GM12865 (cell line): Measurements from ENCODE around the gene RASL12.

Experiments used
- DNase-seq: peaks from one replicate; pipeline ENCODE4 v3.0.0; 2010; ENCODE audit warnings: low read depth
- H3K4me3 ChIP-seq: 2 replicates; pipeline ENCODE4 v1.5.1; 2011; ENCODE audit warnings: mild to moderate bottlenecking, low read depth, low read length, control low read depth
- TF ChIP-seq, protein P1 (sequence below): IDR thresholded peaks from 2 replicates; pipeline ENCODE4 v1.5.1; 2011; ENCODE audit warnings: low read length, control low read depth, low read depth, inconsistent platforms; ENCODE audit not compliant: insufficient read depth; ENCODE audit errors: missing control alignments

Gene RASL12

DNA sequence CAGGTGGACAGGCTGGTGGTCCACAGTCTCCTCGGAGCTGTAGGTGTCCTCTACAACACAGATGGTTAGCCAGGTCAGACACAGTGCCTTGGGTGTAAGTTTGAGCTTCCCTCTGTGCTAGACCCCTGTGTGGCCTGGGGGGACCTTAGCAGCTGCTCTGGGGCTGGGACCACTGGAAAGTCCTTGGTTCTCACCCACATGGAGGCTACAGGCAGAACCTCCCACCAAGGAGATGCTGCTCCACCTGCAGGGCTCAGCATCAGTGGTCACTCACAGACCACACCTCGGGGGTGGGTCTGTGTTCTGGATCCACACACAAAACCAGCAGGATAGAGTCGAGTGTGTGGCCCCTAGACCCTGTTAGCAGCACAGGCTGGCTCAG, 8.4 kb downstream of the RASL12 start:
- TF ChIP-seq, protein P1, sequence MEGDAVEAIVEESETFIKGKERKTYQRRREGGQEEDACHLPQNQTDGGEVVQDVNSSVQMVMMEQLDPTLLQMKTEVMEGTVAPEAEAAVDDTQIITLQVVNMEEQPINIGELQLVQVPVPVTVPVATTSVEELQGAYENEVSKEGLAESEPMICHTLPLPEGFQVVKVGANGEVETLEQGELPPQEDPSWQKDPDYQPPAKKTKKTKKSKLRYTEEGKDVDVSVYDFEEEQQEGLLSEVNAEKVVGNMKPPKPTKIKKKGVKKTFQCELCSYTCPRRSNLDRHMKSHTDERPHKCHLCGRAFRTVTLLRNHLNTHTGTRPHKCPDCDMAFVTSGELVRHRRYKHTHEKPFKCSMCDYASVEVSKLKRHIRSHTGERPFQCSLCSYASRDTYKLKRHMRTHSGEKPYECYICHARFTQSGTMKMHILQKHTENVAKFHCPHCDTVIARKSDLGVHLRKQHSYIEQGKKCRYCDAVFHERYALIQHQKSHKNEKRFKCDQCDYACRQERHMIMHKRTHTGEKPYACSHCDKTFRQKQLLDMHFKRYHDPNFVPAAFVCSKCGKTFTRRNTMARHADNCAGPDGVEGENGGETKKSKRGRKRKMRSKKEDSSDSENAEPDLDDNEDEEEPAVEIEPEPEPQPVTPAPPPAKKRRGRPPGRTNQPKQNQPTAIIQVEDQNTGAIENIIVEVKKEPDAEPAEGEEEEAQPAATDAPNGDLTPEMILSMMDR: no peak
- H3K4me3 ChIP-seq: no peak overlapping the region
- DNase-seq: no peak

DNA sequence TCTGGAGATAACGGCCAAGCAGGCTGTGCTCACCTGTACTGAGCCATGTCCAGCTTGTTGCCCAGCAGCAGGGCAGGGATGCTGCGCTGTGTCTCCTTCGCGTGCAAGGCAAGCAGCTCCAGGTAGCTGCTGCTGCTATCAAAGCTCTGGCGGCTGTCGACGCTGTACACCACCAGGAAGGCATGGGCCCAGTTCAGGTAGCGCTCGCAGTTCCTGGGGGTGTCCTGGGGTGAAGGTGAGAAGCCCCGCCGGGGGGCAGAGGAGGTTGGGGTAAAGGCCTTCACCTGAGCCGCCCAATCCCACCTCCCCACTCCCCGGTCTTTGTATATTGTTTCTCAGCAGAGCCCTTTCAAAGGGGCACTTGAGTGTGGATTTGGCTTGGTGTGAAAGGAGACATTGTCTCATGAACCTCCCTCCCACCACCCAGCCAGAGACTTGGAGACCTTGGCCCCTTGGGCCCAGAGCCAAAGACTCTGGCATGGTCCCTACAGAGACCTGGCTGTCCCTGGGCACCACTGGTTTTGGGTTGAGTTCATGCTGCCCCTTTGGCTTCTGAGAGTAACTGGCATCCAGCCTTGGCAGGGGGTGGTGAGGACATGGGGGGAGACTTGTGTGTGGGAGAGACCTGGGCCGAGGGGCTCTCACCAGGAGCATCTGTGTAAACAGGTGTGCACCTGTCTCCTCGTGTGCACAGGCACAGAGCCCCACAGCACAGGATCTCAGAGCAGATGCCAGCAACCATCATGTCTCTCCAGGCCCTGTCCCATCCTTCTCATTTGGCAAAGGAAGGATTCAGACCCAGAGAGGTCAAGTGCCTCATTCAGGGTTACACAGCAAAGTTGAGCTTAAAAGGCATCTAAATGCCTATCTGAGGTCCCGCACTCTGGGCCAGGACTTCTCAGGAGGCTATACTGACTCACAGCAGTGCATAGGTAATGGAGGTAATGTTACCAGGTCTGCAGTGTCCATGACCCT, 9.1 kb downstream of the RASL12 start:
- H3K4me3 ChIP-seq: no peak overlapping the region
- DNase-seq: no peak
- TF ChIP-seq, protein P1: no peak

DNA sequence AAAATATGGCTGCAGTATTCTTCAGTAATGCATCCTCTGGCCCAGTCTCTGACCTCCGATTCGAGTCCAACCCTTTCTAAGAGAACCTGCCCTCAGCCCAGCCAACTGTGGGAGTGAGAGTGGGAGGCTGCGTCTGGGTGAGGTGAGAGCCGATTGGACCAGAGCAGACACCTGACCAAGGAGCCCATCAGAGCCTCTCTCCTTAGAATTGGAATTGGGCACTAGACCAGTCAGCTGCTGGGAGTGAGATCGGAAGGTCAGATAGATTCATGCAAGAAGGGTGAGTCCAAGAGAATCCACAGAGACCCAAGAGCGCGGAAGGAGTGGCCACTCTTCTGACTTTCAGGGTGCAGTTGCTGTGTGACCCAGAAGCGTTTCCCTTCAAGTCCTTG, 10.2 kb downstream of the RASL12 start:
- no peak for DNase-seq
- TF ChIP-seq, protein P1: no peak
- no peak overlapping the region for H3K4me3 ChIP-seq

DNA sequence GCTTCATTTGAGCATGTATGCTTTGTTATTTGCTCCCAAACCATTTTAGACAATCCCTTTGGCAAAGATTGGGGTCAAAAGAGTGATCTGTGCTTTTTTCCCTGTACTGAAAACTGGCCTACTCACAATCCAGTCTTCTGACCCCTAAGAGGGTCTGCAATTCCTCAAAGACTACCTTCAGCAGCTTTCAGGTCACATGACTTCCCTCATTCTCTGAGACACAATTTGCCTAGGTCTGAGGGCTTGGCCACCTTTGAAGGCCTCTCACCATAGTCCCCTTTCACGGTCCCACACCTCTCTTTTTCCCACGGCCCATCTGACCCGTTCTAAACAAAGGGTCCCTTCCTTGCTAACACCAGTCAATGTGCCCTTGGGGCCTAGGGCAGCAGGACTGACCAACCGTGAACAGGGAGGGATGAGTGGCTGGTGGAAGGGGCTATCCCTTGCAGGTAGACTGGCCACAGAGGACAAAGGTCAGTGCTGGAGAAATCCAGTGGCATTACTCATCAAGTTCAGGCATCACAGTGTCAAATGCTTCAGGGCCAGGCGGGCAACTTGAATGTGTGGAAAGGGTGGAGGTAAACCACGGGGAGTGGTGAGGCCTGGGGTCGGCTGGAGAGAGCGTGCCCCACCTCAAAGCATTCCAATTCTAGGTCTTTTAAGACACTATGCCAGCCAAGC, 10.8 kb downstream of the RASL12 start:
- TF ChIP-seq, protein P1: no peak
- no peak for DNase-seq
- no peak overlapping the region for H3K4me3 ChIP-seq

DNA sequence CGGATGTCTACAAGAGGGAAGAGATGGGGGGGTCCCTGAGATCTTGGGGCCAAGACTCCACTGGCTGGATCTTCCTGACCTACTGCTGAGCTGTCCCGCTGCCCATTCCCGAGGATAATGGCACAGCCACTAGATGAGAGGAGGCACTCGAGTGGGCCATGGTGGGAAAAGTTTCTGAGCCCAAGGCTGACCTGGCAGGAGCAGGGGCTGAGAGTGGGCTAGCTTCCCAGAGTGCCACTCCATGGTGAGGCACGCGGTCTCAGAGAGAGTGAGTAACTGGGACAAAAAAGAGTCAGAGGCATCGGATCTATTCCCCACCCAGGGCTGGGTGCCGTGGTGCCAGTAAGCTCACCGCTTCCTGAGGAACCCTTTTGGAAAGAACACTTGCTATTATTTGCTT, 11.7 kb downstream of the RASL12 start:
- H3K4me3 ChIP-seq: no peak overlapping the region
- no peak for DNase-seq
- TF ChIP-seq, protein P1: no peak

DNA sequence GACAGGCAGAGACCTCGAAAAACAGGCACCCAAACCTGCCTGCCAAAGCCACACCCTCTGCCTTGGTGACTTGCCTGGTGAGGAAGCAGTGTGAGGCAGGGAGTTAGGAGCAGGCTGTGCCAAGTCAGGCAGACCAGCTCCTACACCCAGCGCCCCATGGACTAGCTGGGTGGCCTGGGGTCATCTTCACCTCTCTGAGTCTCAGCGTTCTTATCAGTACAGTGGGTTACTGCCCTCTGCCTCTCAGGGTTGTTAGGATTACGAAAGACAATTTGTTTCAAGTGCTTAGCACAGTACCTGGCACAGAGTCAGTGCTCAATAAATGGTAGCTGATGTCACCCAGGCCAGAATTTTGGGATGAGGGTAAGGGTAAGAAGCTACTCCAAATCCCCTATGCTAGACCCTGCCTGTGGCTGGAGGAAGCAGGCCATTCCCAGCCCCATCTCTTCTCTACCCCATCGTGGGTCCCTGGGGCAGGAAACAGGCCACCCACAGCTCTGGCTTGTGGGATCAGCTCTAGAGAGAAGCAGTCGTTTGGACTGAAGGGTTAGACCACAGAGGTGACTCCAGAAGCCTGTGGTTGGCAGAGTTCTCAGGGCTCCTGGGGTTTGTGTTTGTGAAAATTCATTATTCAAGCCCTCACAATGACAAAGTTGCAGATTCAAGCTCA, 12.5 kb downstream of the RASL12 start:
- DNase-seq: no peak
- H3K4me3 ChIP-seq: no peak overlapping the region
- TF ChIP-seq, protein P1: no peak
